ENCODE measurements around the gene FBXO7.

DNA sequence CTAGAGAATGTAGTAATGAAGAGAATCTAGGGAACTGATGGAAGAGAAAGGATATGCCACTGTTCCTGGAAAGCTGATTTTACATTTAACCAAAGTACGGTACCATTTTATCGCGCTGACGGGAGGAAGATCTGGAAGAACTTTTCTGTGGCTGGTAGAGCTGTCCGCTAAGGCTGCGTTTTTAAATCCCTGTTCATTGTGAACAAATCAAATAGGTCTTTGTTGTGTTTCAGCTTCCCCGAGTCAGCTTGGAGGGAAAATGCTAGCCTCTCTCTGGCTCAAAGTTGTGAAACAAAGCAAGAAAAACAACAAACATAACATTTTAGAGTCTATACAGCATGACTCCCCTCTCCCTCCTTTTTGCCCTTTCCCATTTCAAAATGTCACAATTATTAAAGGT is 34.4 kb downstream of the FBXO7 start:
- TF ChIP-seq ZNF274 (IDR thresholded peaks at IDR 0.05; ENCODE audit: low read length) (no peak), ZNF274 (tag by site-specific recombination; IDR thresholded peaks at IDR 0.05; ENCODE audit: borderline replicate concordance) (no peak), ZNF830 (tag by site-specific recombination; IDR thresholded peaks at IDR 0.05; ENCODE audit: low read depth) (no peak), OSR2 (tag by site-specific recombination; IDR thresholded peaks at IDR 0.05) (no peak), ZNF707 (tag by site-specific recombination; IDR thresholded peaks at IDR 0.05) (no peak), ZNF544 (tag by site-specific recombination; IDR thresholded peaks at IDR 0.05) (no peak), GLI4 (tag by site-specific recombination; IDR thresholded peaks at IDR 0.05) (no peak), MZF1 (tag by site-specific recombination; IDR thresholded peaks at IDR 0.05; ENCODE audit: borderline replicate concordance) (no peak)
- TF ChIP-seq, protein P1, sequence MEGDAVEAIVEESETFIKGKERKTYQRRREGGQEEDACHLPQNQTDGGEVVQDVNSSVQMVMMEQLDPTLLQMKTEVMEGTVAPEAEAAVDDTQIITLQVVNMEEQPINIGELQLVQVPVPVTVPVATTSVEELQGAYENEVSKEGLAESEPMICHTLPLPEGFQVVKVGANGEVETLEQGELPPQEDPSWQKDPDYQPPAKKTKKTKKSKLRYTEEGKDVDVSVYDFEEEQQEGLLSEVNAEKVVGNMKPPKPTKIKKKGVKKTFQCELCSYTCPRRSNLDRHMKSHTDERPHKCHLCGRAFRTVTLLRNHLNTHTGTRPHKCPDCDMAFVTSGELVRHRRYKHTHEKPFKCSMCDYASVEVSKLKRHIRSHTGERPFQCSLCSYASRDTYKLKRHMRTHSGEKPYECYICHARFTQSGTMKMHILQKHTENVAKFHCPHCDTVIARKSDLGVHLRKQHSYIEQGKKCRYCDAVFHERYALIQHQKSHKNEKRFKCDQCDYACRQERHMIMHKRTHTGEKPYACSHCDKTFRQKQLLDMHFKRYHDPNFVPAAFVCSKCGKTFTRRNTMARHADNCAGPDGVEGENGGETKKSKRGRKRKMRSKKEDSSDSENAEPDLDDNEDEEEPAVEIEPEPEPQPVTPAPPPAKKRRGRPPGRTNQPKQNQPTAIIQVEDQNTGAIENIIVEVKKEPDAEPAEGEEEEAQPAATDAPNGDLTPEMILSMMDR (tag by site-specific recombination; IDR thresholded peaks at IDR 0.05): no peak
- TF ChIP-seq, protein P2, sequence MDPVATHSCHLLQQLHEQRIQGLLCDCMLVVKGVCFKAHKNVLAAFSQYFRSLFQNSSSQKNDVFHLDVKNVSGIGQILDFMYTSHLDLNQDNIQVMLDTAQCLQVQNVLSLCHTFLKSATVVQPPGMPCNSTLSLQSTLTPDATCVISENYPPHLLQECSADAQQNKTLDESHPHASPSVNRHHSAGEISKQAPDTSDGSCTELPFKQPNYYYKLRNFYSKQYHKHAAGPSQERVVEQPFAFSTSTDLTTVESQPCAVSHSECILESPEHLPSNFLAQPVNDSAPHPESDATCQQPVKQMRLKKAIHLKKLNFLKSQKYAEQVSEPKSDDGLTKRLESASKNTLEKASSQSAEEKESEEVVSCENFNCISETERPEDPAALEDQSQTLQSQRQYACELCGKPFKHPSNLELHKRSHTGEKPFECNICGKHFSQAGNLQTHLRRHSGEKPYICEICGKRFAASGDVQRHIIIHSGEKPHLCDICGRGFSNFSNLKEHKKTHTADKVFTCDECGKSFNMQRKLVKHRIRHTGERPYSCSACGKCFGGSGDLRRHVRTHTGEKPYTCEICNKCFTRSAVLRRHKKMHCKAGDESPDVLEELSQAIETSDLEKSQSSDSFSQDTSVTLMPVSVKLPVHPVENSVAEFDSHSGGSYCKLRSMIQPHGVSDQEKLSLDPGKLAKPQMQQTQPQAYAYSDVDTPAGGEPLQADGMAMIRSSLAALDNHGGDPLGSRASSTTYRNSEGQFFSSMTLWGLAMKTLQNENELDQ (tag by site-specific recombination; IDR thresholded peaks at IDR 0.05; ENCODE audit: low read depth): no peak
